ENCODE data around the gene PLEKHS1.

GRCh38 chr10:113742466-113742865, 9.0 kb upstream of the PLEKHS1 start:
- TF ChIP-seq, protein P1, sequence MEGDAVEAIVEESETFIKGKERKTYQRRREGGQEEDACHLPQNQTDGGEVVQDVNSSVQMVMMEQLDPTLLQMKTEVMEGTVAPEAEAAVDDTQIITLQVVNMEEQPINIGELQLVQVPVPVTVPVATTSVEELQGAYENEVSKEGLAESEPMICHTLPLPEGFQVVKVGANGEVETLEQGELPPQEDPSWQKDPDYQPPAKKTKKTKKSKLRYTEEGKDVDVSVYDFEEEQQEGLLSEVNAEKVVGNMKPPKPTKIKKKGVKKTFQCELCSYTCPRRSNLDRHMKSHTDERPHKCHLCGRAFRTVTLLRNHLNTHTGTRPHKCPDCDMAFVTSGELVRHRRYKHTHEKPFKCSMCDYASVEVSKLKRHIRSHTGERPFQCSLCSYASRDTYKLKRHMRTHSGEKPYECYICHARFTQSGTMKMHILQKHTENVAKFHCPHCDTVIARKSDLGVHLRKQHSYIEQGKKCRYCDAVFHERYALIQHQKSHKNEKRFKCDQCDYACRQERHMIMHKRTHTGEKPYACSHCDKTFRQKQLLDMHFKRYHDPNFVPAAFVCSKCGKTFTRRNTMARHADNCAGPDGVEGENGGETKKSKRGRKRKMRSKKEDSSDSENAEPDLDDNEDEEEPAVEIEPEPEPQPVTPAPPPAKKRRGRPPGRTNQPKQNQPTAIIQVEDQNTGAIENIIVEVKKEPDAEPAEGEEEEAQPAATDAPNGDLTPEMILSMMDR (IDR thresholded peaks at IDR 0.05): no peak
- TF ChIP-seq POLR2AphosphoS5 (IDR thresholded peaks at IDR 0.05; ENCODE audit: low read depth, low read length) (no peak), TCF7L2 (IDR thresholded peaks at IDR 0.05; ENCODE audit: low read depth, low read length) (no peak)

Measured in Panc1 (cell line).